ENCODE data around the gene MBP.

GRCh38 chr18:77055429-77056300, 76.9 kb downstream of the MBP start:
- no peak for TF ChIP-seq CTCF (conservative IDR thresholded peaks at IDR 0.05 in 1 of 2, IDR thresholded peaks at IDR 0.05 in 1 of 2; ENCODE audit: low read depth in 1 of 2, low read length in 2 of 2)
- TF ChIP-seq EZH2 (IDR thresholded peaks at IDR 0.05; ENCODE audit: low read length, missing control alignments), result no peak
